ENCODE measurements around the gene KRT31. TPM values are rescaled to one million over a fixed set of nuclear protein-coding genes. Genes with fewer than 3 reads are reported as not detected.
A peak's percentile ranks its signal among the peaks of the same experiment; 100 is the strongest.

The KRT31 gene
- total and polyA plus RNA-seq, 2 of the 4 experiments (the other 2 are of a cell fraction): 0.05 TPM; not detected in 1

DNA sequence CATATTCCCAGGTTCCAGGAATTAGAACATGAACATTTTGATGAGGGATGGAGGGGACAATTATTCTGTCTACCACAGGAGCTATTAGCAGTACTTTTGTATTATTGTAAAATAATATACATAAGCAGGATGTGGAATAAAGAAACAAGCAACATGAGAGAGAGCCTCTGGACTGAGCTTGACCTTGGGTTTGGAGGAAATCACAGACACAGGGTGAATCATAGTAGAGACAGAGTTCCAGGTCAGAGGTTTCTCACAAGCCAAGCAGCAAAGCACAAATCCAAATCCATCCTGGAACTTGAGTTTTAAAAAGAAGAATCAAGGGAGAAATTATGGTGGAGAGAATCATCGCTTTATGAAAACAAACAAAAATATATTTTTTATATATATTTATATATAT is 5.1 kb downstream of the KRT31 start:
- Histone ChIP-seq H3K9me1 (ENCODE audit: insufficient read depth, low read length) (no peaks in the 10 kb centered on the region; the same call in 1 of the 2 replicates), H2BK120ac (ENCODE audit: low read depth, low read length) (no peak overlapping the region), H3K79me1 (ENCODE audit: low read depth in 1 of 2, low read length in 2 of 2) (no peaks in the 10 kb centered on the region), H3K56ac (ENCODE audit: extremely low read depth, insufficient read depth, low read length) (no peak overlapping the region), H3K4ac (ENCODE audit: low read depth, low read length) (no peak overlapping the region), H4K91ac (ENCODE audit: insufficient read depth, low read depth, low read length) (no peak overlapping the region), H3K27ac (ENCODE audit: insufficient read depth, low read length) (no peak overlapping the region), H3K4me3 (ENCODE audit: insufficient read depth, low read depth, low read length) (no peak overlapping the region), H3K36me3 (ENCODE audit: control insufficient read depth, insufficient read depth, low read length) (no peaks in the 10 kb centered on the region), H3K18ac (ENCODE audit: low read depth, low read length) (no peak overlapping the region; the same call in 1 of the 2 replicates), H2BK20ac (ENCODE audit: low read depth, low read length) (no peak overlapping the region), H3K9ac (ENCODE audit: low read depth, low read length) (no peak overlapping the region), H3K4me2 (ENCODE audit: low read depth, low read length) (no peak overlapping the region), H3K9me3 (ENCODE audit: control insufficient read depth, insufficient read depth, low read length) (no peaks in the 10 kb centered on the region), H4K20me1 (ENCODE audit: insufficient read depth, low read length) (no peaks in the 10 kb centered on the region), H2AK9ac (replicated peaks; ENCODE audit: low read depth, low read length, poor library complexity) (no peak overlapping the region), H2BK5ac (ENCODE audit: low read depth, low read length, poor library complexity, severe bottlenecking) (peak overlapping the region; percentile 17), H3K4me1 (ENCODE audit: control insufficient read depth, insufficient read depth, low read length) (peaks cover 5% of the 10 kb centered on the region; the same call in 1 of the 2 replicates), H2BK15ac (ENCODE audit: low read depth, low read length) (0 out of 3 replicates have a peak overlapping the region, but pooled peaks have one; percentile 86), H4K5ac (ENCODE audit: low read depth, low read length) (no peak overlapping the region), H2AK5ac (ENCODE audit: low read depth, low read length) (0 out of 2 replicates have a peak overlapping the region, but pooled peaks have one; percentile 79), H4K8ac (ENCODE audit: low read depth in 2 of 2, low read length in 2 of 2) (0 out of 4 replicates have a peak overlapping the region, but pooled peaks of 1 of the 2 experiments have one; percentile 62), H2AFZ (replicated peaks; ENCODE audit: low read length, poor library complexity) (no peak overlapping the region), H3K14ac (replicated peaks; ENCODE audit: low read depth, low read length) (no peak overlapping the region), H3K27me3 (ENCODE audit: control insufficient read depth, insufficient read depth, low read length) (no peaks in the 10 kb centered on the region), H3K23ac (ENCODE audit: low read depth, low read length) (no peak overlapping the region; the same call in 1 of the 2 replicates)
- DNase-seq (peak; percentile 74), ATAC-seq (ENCODE audit: low read depth) (peak; percentile 78)
- dilution Hi-C loops (cut with HindIII; ENCODE audit: low sequenced_read_pairs, unreplicated experiment) (no loop called here), in situ Hi-C loops (cut with MboI; ENCODE audit: low sequenced_read_pairs) (no loop called here), intact Hi-C loops (cut with micrococcal nuclease) (no loop called here)
- no TSS peak for BruUV-seq (replicated peaks)
- ChIA-PET POLR2A (ENCODE audit: unreplicated experiment) (no interaction called here), CTCF (no interaction called here)
- no CpG with 5 or more reads among the region's 1 CpG for WGBS, 2 experiments (ENCODE audit: extremely low coverage in 2 of 2, insufficient read length in 1 of 2)
- TF ChIP-seq BHLHE40 (IDR thresholded peaks at IDR 0.05; ENCODE audit: low read depth, low read length): no peak
- no peak for TF ChIP-seq RFX5 (IDR thresholded peaks at IDR 0.05; ENCODE audit: low read depth, low read length)
